Measurements from ENCODE around the gene IGSF10.

IGSF10 gene

DNA sequence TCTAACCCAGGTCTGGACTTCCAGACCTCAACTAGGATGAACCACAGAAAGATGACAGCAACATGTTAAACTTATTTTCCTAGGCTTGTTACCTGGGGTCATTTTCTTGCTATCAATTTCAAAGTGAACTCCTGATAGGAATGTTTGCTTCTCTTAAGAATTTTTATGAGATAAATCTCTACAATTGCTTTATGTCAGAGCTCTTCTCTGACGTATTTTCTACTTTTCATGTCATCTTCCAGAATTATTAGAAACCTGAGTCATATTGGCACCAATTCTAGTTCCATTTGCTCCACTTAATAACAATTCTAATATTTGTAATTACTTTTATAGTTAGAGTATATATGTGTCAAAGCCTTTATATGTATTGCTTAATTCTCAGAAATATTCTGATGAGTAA lies 2.1 kb upstream of the IGSF10 start:
- DNase-seq (ENCODE audit: low spot score) = no peak

DNA sequence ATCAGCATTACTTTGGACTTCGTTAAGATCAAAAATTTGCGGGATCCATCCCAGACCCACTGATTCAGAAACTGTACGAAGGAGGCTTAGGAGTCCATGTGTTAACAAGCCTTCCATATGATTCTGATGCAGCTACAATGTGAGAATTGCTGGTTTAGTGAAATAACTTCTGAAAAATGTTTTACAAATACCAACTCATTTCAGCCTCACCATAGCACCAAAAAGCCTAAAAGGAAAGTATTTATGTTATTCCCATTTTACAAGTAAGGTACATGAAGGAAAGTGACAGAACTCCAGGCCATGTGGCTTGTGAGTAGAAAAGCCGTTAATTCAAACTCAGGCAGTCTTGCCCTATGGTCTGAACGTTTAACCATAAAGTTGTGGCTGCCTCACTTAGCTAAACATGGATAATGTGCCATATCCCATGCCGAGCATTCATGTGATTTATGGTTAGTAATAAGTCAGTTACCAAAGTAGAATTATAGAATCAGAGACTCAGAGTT lies 1.5 kb upstream of the IGSF10 start:
- DNase-seq (ENCODE audit: low spot score) = no peak

DNA sequence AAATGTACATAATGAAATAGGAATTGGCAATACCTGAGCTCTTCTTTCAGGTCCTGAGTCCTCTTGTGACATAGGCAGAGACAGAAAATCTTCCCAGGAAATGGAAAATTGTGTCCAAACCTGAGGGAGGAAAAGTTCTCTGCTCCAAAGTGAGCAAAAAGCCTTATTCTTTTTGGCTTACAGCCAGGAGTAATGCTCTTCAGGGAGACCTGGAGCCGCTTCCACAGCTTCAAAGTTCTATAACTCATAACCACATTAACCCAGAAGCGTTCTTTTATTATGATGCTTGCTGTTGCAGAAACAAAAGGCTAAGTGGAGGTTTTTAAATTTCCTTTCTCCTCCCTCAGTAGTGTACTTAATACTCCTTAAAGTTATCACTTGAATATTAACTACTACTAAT lies 633 bp downstream of the IGSF10 start:
- no peak for DNase-seq (ENCODE audit: low spot score)

DNA sequence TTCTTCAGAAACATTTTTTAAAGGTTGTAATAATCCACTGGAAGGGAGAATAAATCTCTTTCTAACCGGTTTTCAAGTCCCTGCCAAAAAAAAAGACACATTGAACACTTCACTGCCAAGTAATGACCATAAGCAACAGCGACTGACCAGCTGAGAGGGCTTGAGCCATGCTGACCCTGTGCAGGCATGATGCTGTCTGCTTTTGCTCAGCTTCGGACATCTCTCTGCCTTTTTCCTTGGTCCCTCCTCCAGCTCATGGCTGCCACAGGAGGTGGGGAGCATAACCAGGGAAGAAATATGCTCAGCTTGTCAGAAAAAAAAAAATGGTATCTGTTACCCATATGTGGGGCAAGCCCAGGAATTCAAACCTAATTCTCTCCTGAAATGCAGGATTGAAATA lies 1.5 kb downstream of the IGSF10 start:
- DNase-seq (ENCODE audit: low spot score) = no peak

DNA sequence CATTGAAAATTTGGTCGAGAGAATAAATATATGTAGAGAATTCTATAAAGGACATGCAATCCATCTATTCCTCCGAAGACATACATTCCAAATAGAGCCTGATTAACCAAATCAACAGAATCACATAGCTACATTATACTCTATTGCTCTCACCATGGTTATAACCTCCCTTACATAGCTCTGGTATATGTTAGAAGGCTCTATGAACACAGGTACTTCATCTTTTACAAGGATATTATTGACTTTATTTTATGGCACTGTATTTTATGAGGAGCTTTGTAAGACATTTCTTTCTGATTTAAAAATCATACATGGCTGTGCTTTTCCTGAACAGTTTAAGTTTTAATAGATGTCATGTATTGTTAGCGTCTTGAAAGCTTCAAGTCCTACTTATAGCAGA lies 4.8 kb downstream of the IGSF10 start:
- DNase-seq (ENCODE audit: low spot score) = no peak

DNA sequence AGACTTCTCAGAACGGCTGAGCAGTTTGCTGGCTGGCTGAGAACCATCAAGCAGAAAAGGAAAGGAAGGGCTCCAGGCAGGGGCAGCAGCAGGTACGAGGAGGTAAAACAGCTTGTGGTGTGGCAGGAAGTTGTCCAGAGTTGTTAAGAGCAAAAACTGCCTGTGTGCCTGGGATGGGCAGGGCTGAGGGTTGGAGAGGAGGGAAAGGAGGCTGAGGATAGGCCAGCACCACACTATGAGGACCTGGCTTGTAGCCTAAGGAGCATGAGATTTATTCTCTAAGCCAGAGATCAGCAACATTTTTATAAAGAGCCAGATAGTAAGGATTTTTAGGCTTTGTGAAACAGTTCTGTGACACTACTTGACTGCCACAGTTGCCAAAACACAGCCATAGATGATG lies 8.0 kb downstream of the IGSF10 start:
- no peak for DNase-seq (ENCODE audit: low spot score)

GRCh38 chr3:151452368-151452767 lies 8.5 kb downstream of the IGSF10 start:
- no peak for DNase-seq (ENCODE audit: low spot score)

DNA sequence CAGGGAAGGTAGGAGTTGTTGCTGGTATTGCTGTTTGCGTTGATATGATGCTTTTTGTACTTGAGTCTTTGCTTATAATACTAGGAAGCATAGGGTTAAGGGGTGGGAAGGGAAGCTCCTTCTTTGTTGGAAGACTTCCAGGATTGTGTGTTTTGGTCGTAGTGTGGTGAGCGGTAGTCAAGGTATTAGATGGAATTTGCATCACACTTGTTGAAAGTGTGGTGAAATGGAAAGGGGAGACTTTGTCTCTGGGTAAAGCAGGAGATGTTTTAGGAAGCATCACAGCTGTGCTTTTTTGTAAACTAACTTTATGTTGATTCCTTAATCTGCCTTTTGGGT lies 14.9 kb downstream of the IGSF10 start:
- DNase-seq (ENCODE audit: low spot score) = no peak

DNA sequence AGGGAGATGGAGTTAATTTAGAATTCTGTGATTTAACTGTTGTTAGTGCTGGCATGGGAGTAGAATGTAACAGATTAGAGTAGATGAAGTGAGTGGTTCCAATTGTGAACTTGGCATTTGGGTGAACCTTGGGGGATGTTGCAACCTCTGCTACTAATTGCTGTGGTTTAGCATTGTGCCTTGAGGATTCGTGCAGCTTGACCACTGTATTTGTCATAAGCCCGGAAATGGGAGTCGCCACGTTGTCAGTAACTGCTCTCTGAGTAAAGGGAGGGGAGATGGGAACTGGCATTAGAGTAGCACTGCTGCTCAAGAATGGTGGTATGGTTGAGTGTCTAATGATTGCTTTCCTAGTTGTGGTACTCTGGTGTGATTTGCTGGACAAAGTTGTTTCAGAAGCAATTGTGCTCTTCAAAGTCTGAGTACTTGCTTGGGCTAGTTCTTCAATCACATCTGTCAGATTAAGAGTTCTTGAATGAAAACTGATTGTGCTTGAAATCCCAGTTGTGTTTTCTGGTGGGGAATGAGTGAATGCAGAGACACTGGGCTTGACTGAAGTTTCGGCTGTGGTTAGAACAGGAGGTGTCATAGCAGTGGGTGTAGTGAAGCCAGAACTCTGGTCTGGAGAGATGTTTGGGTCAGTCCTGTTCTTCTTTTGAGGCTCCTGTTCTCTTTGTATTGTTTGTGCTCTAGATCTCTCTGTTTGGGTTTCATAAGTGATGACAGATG lies 15.4 kb downstream of the IGSF10 start:
- DNase-seq (ENCODE audit: low spot score) = no peak

- DNase-seq (ENCODE audit: low spot score) = peak; percentile 70
These were observed 17.3 kb downstream of the IGSF10 start for GRCh38 chr3:151443583-151443982.

GRCh38 chr3:151440940-151441339 lies 19.9 kb downstream of the IGSF10 start:
- DNase-seq (ENCODE audit: low spot score) = no peak

DNA sequence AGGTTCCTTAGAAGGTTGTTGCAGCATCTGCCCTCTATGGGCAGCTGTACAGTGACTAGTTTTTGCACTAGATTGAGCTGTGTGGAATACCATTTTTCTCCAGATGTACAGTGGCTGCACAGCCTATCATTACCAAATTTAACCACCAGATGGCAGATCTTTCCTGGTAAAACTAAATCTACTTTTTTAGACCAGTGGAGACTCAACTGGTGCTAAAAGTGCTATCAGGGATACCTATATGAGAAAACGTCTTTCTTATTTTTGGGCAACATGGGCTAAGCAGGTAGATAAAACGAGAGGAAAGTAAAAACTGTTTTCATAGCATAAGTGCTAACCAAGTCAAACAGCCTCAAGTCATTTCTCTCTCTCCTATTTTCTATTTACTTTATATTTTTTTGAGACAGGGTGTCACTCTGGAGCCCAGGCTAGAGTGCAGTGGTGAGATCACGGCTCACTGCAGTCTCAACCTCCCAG lies 21.2 kb downstream of the IGSF10 start:
- peak; percentile 37 for DNase-seq (ENCODE audit: low spot score)

DNA sequence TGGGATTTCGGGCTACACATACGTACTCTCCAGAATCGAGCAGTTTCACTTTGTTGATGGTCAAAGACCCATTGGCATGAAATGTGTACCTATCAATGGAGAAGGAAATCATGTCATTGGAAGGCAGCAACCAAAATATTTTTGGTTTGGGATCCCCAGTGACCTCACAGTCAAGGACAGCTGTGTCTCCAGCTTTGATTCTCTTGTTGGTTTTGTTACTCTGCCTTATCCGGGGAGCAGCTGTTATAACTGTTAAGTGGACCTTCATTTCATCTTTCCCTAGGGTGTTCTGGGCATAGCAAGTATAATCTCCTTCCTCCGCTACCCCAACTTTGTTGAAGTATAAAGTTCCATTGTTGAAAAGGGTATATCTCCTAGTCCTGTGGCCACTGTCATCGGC lies 23.0 kb downstream of the IGSF10 start:
- DNase-seq (ENCODE audit: low spot score) = no peak

GRCh38 chr3:151436675-151437446 lies 24.0 kb downstream of the IGSF10 start:
- no peak for DNase-seq (ENCODE audit: low spot score)

- no peak for DNase-seq (ENCODE audit: low spot score)
These were observed 26.5 kb downstream of the IGSF10 start for GRCh38 chr3:151434151-151434890.

GRCh38 chr3:151432616-151433372 lies 28.1 kb downstream of the IGSF10 start:
- DNase-seq (ENCODE audit: low spot score) = no peak

DNA sequence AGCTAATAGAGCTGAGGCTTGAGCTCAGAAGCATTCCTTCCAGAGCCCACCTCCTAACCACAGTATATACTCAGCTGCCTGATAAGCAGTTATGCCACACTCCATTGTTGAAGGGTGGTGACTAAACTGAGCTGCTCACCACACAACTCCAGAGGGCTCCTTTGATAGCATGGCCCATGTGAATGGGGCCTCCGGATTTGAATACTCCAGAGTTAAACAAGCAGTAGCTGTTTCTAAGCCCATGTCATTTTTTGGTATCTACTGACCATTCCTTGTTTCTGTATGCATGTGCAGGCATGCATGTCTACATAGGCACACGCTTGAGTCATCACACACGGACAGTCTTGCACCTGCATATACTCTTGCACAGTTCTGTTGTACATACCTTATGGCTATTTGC lies 28.9 kb downstream of the IGSF10 start:
- DNase-seq (ENCODE audit: low spot score) = no peak

GRCh38 chr3:151430821-151431484 lies 29.9 kb downstream of the IGSF10 start:
- no peak for DNase-seq (ENCODE audit: low spot score)

DNA sequence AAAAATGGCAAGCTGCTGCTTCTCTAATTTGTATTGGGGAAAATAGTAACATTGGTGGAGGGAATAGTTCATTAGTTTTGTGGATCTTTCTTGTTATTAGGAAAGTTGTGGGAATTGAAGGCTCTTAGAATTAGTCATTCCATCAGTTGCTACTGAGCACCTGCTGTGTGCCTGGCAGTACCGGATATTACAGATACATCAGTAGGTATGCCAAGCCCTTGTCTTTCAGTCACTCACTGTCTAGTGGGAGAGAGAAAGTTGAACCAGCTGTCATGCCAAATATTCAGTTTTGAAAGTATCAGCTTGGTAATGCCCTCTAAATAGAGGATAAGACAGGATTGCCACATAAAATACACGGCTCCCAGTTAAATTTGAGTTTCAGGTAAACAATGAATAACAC lies 32.5 kb downstream of the IGSF10 start:
- DNase-seq (ENCODE audit: low spot score) = no peak

DNA sequence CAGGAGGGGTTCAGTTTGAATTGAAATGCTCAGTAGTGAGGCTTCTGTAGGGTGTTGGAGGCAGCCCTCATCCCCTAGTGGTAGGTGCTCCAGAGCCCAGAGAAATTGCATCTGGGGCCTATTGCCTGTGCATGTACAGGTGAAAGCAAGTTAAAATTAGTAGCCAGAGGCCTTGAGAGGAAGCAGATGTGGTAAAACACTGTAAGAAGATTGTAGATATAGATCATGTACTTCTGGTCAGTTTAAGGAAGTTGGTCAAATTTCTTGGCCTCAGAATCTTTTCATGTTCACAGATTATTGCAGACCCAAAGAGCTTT lies 34.6 kb downstream of the IGSF10 start:
- DNase-seq (ENCODE audit: low spot score) = no peak

DNA sequence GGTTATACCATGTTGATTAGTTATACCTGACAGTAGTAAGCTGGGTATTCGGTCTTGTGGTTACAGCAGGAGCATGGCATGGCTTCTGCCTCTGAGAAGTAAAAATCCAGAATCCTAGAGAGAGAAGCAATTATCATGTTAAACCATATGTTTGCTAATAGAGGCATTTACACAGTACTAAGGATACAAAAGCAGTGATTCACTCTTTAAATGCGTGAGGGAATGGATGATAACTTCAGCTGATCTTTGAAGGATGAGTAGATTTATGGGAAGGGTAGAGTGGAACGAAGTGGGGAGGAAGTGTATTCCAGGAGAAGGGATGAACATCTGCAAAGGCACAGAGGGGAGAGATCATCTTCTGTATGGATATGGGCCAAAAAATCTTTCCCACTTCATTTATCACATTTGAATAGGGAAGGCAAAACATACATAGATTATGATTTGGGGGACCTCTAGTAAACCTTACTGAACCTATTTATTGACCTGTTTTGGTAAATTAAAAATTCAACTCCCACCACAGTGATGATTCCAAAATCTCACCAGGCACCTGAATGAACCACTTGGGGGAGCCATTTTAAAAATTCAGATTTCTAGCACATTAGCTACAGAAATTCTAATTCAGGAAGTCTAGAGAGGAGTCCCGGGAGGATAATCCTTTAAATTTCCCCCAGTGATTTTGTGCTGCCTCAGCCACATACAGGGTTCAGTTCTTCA lies 35.1 kb downstream of the IGSF10 start:
- DNase-seq (ENCODE audit: low spot score) = no peak
